Measurements from ENCODE around the gene KRT80.

Gene KRT80

DNA sequence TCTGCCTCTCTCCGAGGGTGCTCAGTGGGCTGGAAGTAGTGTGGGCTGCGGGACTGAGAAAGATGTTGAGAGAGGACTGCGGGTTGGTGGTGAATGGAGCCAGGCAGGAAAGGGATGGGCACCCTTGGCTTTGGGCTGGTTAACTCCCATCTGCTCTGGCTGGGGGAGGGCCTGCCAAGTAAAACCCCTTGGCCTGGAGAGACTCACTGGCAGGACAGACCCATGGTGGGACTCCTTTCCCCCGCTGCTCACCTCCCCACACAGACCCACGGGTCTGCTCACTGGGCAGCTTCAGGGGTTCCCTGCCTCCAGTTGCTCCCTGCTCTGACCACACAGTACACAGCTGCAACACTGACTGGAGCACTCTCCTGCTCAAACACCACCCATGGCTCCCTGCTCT is 54.1 kb downstream of the KRT80 start:
- no peak for DNase-seq (ENCODE audit: low spot score)

DNA sequence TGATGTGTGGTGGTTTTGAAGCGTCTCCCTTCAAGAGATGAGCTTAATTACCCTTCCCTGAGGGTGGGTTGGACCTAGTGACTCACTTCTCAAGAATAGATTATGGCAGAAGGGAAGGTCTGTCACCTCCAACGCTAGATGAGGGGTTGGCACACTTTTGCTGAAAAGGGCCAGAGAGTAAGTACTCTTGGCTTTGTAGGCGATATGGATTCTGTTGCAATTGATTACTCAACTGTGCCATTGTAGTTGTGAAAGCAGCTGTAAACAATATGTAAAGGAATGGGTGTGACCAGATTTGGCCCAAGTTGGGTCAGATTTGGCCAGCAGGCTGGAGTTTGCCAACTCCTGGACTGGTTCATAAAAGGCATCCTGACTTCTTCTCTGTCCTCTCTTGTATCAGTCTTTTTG is 59.1 kb downstream of the KRT80 start:
- DNase-seq (ENCODE audit: low spot score) = no peak

DNA sequence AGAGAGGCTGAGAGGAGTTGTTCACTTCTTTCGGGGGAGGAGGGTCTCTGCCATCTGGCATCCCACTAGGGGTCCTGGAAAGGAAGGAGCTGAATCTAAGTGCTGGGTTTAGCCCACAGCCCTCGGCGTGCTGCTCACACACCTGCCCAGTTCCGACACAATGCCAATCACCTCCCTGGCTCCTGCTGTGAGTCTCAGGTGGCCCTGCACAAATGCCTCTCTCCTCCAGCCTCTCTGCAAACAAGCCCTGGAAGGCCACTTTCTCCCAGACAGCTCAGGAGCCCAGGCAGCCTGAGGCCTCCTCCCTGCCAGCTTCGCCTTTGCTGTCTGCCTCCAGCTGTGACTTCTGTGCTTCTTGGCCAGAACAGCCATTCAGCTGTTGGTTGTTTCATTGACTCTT is 61.1 kb downstream of the KRT80 start:
- no peak for DNase-seq (ENCODE audit: low spot score)

GRCh38 chr12:52127683-52128450 is 63.9 kb downstream of the KRT80 start:
- DNase-seq (ENCODE audit: low spot score) = no peak

- DNase-seq (ENCODE audit: low spot score) = peak; percentile 2
Measured at GRCh38 chr12:52126605-52127578, 64.9 kb downstream of the KRT80 start.

DNA sequence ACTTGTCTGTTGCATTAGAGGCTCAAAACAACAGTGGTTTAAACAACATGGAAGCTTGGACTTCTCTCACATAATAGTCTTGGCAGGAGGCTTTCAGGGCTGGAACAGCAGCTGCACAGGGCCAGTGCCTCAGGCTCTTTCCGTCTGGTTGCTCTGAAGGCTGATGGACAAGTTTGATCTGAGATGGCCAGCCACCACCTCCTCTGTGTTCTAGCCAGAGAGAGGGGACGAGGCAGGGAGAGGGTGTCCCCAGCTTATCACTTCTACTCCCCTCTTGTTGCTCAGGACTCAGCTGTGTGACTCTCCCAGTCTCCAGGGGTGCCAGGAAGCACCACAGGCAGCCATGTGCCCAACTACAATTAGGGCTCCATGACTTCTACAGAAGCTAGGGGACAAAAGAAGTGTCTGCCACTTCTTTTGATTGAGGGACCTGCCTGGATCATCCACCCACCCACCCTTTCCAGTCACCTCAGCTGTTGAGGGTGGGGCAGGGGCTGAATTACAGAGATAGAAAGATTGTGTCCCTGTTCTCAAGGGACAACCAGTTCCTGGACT is 65.7 kb downstream of the KRT80 start:
- peak; percentile 2 for DNase-seq (ENCODE audit: low spot score)

GRCh38 chr12:52125476-52125900 is 66.3 kb downstream of the KRT80 start:
- peak; percentile 4 for DNase-seq (ENCODE audit: low spot score)

DNA sequence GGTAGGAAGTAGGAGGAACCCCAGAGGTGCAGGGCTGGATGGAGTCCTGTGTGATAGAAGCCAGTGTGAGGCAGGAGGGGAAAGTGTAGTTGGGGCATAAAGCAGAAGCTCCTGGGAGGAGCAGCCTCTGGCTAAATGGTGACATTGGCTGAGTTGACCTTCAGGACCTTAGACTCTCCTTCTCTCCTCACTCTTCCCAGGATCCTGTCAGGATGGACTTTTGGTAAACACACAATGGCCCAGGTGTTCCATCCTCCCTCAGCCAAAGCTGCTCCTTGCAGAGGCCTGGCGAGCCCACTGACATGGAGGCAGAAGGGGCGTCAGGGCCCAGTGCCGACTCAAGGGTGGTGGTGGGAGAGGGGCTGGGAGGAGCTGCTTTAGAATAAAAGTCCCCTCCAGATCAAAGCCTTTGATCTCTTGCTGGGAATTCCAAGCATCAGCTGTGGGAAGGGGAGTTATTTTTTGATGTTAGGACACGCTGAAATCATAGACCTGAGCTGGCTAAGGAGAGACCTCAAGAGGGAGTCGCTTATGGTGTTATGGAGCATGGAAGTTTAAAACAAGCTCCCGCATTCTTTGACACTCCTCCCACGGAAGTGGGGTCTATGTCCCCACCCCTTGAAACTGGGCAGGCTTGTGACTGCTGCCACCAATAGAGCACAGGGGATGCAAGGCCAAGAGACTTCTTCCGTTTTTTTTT is 68.2 kb downstream of the KRT80 start:
- DNase-seq (ENCODE audit: low spot score) = no peak

DNA sequence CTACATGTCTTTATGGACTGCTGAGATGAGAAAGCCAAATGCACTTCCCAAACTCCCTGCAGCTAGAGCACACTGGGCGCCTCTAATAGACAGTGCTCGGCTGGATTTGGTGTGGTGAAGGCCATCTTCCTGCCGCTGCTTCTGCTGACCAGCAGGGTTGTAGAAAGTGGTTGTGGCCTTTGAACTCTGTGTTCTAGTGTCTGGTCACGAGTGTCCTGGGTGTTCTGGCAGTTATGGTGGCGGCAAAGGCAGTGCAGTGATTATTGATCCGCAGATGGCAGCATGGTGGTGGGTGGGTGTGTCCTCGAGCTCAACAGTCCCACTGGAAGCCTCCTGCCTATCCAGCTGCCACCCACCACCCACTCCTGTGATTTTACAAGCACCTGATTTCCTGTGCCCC is 68.9 kb downstream of the KRT80 start:
- DNase-seq (ENCODE audit: low spot score) = peak; percentile 1

GRCh38 chr12:52122540-52122871 is 69.3 kb downstream of the KRT80 start:
- peak; percentile 2 for DNase-seq (ENCODE audit: low spot score)

- DNase-seq (ENCODE audit: low spot score) = peak; percentile 80
Measured at GRCh38 chr12:52121824-52122539, 69.8 kb downstream of the KRT80 start.

DNA sequence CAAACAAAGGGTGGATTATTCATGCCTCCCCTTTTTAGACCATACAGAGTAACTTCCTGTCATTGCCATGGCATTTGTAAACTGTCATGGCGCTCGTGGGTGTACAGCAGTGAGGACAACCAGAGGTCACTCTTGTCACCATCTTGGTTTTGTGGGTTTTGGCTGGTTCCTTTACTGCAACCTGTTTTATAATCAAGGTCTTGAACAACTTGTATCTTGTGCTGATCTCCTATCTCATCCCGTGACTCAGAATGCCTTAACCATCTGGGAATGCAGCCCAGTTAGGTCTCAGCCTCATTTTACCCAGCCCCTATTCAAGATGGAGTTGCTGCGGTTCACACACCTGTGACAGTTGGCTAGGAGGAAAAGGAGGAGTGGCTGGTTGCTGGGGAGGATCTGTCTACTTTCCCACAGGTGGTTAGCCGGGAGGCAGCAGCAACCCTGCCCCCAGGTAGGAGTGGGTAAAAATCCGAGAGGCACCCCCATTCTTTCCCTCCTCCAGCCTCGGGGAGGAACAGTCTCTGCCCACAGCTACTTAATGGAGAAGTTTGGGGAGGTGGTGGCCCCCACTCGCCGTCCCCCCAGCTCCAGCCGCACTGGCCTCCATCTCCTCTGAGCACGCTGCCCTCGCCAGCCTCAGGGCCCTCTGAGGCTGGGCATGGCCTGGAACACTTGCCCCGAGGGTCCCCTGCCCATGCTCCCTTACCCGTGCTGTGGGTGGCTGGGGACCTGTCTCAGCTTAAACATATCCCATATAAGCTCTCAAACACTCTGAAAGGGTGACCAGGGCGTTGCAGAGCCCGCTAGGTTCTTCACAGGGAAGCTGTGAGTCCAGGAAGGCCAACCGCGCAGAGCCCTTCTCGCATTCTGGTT is 70.6 kb downstream of the KRT80 start:
- no peak for DNase-seq (ENCODE audit: low spot score)

GRCh38 chr12:52119398-52120254 is 72.2 kb downstream of the KRT80 start:
- peak; percentile 16 for DNase-seq (ENCODE audit: low spot score)

All from AG08396 (cell line).